ENCODE data around the gene NPAS3.

Gene NPAS3

DNA sequence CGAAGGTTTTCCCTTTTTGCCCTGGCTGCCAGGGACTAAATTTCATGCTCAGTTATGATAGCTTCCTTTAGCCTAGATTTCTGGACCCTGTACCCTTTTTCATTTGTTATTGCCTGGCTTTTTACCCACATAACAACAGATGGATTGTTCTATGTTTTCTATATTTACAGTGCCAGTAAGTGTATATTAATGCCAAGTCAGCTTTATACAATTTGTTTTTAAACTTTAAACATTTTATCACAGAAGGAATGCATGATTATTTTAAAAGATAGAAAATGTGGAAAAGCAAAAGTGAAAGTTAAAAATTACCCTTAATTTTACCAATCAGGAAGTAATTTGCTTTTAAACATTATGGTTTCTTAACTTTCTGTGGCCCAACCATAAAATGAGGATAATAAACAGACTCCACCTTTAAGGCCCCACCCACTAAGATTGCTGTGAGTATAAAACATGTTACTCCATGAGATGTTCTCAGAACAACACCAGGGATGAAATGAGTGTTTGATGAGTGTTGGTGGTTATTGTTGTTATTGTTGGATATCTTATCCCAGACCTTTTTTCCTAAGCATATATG, 515.4 kb downstream of the NPAS3 start:
- TF ChIP-seq, protein P1, sequence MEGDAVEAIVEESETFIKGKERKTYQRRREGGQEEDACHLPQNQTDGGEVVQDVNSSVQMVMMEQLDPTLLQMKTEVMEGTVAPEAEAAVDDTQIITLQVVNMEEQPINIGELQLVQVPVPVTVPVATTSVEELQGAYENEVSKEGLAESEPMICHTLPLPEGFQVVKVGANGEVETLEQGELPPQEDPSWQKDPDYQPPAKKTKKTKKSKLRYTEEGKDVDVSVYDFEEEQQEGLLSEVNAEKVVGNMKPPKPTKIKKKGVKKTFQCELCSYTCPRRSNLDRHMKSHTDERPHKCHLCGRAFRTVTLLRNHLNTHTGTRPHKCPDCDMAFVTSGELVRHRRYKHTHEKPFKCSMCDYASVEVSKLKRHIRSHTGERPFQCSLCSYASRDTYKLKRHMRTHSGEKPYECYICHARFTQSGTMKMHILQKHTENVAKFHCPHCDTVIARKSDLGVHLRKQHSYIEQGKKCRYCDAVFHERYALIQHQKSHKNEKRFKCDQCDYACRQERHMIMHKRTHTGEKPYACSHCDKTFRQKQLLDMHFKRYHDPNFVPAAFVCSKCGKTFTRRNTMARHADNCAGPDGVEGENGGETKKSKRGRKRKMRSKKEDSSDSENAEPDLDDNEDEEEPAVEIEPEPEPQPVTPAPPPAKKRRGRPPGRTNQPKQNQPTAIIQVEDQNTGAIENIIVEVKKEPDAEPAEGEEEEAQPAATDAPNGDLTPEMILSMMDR (IDR thresholded peaks at IDR 0.05; ENCODE audit: insufficient read depth, low read depth, low read length, missing control alignments) = no peak
- H3K4me3 ChIP-seq (ENCODE audit: low read depth, low read length) = no peak overlapping the region
- no peak for DNase-seq (ENCODE audit: low read depth)

DNA sequence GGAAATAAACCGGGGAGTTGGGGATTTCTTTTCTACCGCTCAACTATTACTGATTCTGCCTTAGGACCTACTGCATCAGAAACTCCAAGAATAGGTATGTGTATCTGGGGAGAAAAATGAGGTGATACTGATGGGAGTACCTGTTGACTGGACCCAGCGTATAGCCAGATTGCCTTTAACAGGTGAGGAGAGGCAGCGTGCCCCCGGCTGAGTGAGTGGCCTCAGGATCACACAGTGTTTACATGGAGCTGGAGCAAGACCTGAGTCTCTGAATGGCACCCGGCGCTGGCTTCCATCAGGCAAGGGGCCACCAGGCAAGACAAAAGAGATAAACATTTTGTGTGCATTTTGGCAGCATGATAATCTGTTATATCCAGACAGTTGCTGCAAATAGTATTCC, 516.0 kb downstream of the NPAS3 start:
- TF ChIP-seq, protein P1 (IDR thresholded peaks at IDR 0.05; ENCODE audit: insufficient read depth, low read depth, low read length, missing control alignments) = no peak
- no peak overlapping the region for H3K4me3 ChIP-seq (ENCODE audit: low read depth, low read length)
- DNase-seq (ENCODE audit: low read depth) = no peak

GRCh38 chr14:33455654-33456345, 517.1 kb downstream of the NPAS3 start:
- TF ChIP-seq, protein P1 (IDR thresholded peaks at IDR 0.05; ENCODE audit: insufficient read depth, low read depth, low read length, missing control alignments) = no peak
- DNase-seq (ENCODE audit: low read depth) = no peak
- no peak overlapping the region for H3K4me3 ChIP-seq (ENCODE audit: low read depth, low read length)

- TF ChIP-seq, protein P1 (IDR thresholded peaks at IDR 0.05; ENCODE audit: insufficient read depth, low read depth, low read length, missing control alignments) = no peak
- no peak overlapping the region for H3K4me3 ChIP-seq (ENCODE audit: low read depth, low read length)
- no peak for DNase-seq (ENCODE audit: low read depth)
Observed at GRCh38 chr14:33457021-33457420, 518.3 kb downstream of the NPAS3 start.

DNA sequence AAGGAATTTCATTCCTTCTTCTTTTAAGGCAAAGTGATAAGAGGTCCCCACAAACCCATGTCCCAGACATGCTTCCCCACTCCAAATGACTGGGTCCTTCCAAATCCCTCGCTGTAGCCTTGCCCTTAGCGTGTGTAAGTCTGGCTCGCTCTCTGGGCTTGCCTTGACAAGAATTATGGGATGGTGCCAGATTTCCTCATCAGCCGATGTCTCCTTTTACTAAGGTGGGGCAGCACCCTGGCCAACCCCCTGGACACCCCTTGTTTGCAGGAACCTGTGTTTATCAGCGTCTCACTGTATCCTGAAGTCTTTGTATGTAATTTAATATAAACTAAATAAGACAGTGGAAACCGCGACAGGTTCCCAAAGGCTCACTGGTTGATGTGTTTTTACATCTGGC, 518.9 kb downstream of the NPAS3 start:
- TF ChIP-seq, protein P1 (IDR thresholded peaks at IDR 0.05; ENCODE audit: insufficient read depth, low read depth, low read length, missing control alignments) = no peak
- no peak for DNase-seq (ENCODE audit: low read depth)

GRCh38 chr14:33460164-33460563, 521.5 kb downstream of the NPAS3 start:
- no peak for DNase-seq (ENCODE audit: low read depth)
- no peak overlapping the region for H3K4me3 ChIP-seq (ENCODE audit: low read depth, low read length)
- TF ChIP-seq, protein P1 (IDR thresholded peaks at IDR 0.05; ENCODE audit: insufficient read depth, low read depth, low read length, missing control alignments) = no peak

More for the DNA sequence above, 518.9 kb downstream of the NPAS3 start:
- no peak overlapping the region for H3K4me3 ChIP-seq (ENCODE audit: low read depth, low read length)

- H3K4me3 ChIP-seq (ENCODE audit: low read depth, low read length) = no peak overlapping the region
- TF ChIP-seq, protein P1 (IDR thresholded peaks at IDR 0.05; ENCODE audit: insufficient read depth, low read depth, low read length, missing control alignments) = no peak
- DNase-seq (ENCODE audit: low read depth) = no peak
Observed at GRCh38 chr14:33461036-33461435, 522.4 kb downstream of the NPAS3 start.
